T-helper 2 cell (primary cell): ENCODE data around the gene FAM20C.
"Not testable (repeated sequence)": the region's sequence is repeated elsewhere in the genome, so short reads cannot be mapped to it uniquely, and the experiment has no call there.

ENCODE experiments used
- DNase-seq, 5 experiments: peaks; one replicate each; pipeline versions ENCODE4 v3.0.0 to v3.0.0-alpha.2; 2012 to 2022

FAM20C gene

DNA sequence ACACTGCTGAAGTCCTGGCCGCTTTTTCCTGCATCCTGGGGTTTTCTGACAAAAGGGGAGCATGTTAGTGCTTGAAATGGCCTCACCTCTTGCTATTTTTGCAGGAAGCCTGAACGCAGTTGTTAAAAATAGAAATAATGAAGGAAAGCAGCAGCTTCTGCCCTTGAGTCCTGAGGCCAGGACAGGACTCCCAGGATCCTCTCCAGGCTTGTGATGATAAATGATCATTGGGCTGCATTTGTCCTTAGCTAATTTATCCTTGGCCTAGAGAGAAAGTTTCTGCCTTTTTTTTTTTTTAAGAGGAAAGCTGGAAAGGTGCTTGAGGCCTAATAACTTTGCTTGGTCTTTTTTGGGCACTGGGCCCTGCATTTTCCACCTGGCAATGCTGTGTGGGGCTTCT, 17.7 kb upstream of the FAM20C start:
- DNase-seq, result no peak

DNA sequence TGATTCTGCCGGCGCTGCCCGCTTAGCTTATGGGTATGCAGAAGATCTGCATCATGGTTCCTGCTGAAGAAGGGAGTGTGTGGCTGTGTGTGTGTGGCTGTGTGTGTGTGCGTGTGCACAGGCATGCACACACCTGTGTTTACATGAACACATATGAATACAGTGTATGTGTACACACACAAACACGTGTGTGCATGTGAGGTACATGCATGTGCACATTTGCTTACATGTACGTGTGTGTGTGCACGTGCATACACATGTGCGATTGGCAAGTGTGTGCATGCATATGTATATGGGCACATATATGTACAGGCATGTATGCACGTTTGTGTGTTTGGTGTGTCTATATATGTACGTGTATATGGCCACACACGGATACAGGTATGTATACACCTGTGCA, 16.4 kb upstream of the FAM20C start:
- DNase-seq, result no peak

DNA sequence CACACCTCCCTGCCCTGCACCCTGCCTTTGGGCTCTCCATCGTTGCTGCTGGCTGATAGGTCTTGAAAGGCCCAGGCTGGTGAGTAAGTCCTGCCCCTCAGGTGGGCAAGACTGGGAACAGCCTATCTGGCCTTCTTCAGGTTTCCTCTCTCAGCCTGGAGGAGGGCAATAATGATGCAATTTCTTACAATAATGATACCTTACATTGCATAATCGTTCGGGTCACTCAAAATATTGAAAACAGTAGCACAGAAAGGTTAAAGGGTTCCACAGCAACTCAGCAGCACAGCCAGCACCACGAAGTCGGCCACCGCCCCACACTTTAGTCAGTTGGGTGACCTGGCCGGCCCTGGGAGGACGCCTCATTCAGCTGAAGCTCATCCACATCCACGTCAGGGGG, 16.0 kb upstream of the FAM20C start:
- DNase-seq, result no peak

DNA sequence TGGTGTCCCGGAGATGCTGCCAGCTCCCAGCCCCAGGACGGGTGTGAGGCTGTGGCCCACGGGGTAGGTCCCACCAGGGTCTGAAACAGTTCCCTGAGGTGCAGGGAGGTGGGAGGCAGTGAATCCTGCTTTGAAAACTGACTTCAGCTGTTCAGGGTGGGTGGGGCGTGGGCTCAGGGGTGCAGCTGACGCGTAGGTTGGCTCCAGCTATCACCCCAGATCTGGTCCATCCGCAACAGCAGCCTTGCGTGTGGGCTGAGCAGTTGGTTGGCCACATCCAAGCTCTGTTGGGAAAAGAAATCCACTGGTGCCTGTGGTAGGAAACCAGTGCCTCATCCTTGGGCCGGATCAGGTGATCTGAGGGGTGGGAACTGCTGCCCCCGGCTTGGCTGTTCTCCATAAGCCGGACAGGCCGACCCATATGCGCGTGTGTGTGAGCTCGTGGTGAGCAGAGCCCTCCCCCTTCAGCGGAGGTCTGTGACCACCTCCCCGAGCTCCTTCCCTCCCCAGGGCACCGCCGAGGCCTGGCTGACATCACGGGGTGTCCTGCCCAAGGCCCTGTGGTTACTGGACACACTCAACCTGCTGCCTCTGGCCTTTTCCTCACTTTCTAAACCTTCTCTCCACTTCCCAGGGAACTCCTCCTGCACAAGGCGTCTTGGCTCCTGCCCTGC, 15.4 kb upstream of the FAM20C start:
- DNase-seq, result no peak

DNA sequence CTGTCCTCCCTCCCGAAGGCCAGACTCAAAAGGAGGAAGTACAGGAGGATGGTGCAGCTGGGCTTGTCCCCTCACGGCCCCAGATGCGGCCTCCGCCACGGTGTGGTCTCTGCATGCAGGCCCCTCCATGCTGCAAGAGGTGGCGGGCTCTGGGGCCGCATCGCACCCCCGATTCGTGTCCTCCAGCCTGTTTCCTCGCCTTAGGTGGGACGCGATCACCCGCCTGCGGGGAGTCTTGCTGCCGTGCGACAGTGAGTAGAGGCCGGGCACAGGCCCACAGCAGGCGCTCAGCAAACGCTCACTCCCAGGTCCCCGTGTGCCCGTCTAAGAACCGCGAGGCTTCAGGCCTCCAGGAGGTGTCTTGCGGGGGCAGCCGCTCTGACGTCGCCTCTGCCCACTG, 13.9 kb upstream of the FAM20C start:
- DNase-seq, result no peak

DNA sequence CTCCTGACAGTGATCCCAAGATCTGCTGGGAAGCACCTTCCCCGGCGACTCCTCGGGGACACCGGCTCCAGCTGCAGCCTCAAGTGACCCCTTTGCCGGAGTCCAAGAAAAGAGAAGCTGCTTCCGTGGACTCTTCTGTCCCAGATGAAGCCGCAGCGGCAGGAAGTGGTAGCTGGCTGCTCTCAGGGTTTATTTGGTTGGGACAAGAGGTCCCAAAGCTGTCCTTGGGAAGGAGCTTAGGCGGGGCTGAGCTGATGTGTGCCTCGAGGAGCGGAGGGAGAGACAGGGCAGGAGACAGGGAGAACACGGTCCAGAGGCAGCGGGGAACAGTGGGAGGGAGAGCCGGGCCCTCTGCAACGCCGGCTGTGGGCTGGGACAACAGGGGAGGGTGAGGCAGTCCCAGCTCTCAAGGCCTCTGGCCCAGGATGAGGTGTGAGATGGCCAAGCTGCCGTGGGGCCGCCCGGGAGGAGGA, 13.1 kb upstream of the FAM20C start:
- no peak for DNase-seq

DNA sequence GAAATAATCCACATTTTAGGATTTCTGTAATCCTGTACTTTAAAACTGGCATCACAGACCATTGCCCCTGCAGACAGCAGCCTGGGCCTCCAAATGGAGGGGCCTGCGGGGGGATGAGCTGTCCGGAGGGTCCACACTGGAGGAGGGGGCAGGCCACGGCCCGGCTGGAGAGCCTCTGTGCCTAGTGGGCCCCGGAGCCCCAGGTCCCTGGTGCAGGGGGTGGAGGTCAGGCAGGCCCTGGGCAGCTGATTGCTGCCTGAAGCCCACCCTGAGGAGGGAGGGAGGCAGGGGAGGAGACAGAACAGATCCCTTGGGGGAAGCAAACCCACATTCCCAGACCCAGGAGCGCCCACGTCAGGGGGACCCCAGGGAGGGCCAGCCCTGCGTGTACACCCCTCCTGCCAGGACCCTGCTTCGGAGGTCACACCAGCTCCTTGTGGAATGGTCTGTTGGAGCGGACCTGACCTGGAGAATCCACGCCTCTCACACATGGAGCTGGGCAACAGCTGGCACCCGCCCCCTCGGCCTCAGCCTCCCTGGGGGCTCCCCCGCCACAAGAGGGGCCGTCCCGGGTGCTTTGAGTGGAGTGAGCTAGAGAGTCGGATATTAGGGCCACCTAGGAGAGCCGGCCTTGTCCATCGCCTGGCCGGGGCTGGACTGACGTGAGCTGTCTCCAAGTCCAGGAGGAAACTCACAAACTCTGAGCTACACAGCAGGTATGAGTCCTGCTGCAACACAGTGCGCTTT, 12.2 kb upstream of the FAM20C start:
- no peak for DNase-seq

DNA sequence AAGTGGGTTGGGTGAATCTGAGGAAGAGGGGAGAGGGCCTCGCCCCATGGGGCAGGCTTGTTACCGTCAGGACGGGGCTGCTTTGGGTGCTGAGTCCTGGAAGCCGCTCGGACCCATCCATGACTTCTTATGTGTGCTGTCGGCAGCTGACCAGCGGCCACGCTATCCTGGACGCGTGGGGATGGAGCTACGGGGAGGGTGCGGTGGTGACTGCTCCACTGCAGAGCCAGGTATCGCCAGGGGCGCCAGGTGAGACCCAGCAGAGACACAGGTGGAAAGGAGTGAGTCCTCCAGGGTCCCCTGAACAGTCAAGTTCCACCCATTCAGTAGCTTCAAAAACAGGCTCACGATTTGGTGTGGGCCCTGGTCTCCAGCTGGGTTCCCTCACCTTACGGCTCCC, 10.6 kb upstream of the FAM20C start:
- no peak for DNase-seq

DNA sequence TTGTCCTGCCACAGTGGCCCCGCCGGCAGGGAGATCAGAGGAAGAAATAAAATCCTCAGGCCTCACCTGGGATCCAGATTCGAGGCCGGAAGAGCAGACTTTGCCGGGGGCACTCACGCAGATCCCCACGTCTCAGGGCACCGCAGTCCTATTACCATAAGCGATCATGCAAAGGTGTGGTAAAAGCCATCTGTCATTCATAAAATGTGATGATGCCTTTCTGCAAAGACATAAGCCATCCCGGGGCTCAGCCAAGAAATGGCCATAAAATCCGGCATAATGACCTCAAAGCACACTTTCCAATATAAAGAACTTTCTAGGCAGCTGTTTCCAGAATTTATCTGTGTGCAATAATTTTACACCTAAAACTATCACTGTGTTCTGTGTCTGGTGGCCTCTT, 9.9 kb upstream of the FAM20C start:
- DNase-seq, result not testable (repeated sequence)

DNA sequence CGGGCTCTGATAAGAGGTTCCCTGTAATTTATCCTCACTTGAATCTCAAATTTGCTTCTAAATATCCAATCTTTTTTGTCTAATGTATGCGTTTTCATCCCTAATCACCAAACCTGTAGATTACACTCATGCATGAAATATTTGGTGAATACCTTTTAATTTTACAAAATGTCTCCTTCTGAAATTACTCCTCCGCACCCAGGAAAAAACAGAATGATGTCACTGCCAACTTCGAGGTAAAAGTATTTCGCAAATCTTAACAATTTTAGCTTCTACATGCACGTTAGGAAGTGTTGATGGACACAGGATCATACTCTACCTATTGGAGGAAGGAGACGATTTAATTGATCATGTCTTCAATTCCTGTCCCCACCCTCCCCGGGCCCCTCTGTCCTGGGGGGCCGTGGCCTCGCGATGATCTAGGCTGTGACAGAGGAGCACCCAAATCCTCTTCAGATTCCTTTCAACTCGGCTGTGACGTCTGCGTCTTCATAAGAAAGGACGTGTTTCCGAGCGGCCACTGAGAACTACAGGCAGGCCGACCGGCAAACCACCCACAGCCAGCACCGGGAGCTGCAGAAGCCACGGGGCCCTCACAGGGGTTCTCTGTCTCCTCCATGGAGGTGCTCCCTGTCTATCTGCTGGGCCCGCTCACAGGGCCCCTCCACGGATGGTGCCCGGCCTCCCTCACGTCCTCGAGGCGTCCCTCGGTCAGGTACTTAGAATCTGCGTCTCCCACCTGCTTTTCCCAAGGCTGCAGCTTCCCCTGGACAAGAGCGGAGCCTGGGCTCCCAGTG, 8.7 kb upstream of the FAM20C start:
- DNase-seq, result no peak

DNA sequence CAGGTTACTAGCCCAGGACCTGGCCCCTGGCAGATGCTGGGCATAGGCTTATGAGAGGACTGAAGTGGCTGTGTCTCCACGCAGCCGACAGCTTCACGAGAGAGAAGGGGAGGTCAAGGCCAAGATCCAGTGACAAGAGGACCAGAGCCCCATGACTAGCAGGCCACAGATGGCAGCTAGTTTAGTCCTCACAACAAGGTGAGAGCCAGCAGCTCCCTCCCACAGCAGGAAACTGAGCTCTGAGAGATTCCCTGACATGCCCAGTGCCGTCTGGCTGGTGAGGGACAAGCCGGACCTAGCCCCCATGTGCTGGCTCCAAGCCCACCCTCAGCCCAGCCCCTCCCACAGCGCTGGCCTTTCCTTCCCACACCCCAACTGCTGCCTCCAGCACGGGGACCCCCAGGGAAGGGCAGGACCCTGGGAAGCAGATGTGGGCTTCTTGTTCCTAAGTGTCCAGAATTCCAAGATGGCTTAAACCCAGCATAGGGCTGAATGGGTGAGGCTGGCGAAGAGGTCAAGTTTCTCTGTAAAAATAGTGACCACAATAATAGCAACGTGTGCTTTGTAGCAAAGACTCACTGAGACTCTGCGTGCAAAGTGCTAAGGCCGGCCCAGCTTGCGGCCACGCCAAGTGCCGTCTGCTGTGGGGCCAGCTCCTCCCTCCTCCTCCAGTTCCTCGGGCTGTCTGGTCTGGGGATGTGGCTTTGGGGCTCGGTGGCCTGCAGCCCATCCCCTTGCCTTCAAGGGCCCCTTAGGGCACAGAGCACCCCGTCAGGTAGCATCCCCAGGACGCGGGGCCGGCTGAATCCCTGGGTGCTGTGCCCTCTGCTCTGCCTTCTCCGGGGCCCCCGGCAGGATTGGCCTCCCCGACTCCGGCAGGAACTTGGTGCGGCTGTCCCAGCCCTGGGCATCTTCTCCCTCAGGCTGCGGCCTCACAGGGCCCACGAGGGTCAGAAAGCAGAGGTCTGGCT, 7.8 kb upstream of the FAM20C start:
- no peak for DNase-seq

DNA sequence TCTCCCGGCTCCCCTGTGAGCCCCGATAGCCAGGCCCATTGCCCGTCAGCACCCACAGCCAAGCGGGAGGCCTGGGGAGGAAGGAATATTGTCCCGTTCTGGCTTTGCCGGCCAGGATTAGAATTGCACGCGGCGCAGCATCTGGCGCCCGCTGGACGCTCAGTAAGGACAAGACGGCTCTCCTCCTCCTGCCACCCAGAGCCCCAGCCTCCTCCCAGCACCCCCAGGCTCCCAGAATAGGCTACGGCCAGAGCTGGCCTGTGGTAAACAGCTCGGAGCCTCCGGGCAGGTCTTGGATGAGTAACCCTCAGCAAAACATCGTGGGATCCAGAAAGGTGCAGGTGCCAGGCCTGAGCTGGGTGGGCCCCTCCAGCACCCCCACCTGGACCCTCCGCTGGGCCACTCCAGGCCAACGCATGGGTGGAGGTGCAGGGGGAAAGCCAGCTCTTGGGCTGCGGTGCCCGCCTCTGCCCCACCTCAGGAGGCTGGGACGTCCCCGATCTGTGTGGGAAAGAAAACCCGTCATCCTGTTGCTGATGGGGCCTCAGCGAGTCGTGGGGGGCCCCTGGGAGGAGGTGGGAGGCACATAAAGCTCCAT, 5.8 kb upstream of the FAM20C start:
- DNase-seq, result no peak

DNA sequence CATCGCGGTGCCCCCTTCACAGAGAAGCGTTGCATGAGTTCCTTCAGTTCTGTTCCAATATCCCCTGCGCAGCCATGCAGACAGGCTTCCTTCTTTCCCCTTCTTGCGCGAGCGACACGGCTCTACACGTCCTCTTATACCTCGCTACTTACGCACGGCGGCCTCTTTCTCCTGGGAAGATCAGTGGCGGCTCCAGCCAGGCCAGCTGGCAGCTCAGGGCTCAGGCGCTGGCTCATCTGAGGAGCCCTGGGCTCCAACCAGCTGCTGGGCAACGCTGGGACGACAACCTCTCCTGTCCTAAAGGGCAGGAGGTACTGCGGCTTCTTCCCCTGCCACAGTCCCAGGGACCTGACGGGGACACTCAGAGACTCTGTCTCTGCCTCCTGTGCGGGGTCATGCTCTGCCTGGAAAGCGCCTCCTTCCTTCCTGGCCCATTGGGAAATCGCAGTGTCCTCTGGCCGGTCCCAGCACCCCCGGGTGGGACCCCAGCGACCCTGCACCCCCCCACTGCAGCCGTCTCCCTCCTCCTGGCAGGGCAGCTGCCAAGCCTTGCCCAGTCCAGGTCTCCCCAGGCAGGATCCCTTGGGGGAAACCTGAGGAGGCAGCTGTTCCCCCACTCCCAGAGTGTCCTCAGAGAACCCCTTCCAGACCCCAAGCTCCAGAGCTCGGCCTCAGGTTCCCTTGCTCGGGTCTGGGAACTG, 5.0 kb upstream of the FAM20C start:
- DNase-seq, result no peak

DNA sequence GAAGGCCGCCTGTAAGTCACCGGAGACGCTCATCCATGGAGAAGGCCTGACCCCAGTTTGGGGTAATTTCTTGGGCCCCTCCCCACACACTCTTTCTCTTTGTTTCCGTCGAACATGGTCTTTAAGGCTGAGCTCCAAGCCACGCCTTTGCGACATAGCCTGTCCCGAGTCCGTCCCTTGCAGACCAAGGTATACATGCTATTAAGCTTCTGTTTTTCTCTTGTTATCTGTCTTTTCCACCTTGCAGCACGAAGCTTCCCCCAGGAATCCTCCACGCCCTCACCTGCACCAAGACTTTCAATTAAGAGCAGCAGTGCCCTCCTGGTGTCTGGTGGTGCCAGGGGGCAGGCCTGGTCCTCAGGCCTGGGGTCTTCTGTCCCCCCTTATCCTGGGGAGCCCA, 4.2 kb upstream of the FAM20C start:
- no peak for DNase-seq

DNA sequence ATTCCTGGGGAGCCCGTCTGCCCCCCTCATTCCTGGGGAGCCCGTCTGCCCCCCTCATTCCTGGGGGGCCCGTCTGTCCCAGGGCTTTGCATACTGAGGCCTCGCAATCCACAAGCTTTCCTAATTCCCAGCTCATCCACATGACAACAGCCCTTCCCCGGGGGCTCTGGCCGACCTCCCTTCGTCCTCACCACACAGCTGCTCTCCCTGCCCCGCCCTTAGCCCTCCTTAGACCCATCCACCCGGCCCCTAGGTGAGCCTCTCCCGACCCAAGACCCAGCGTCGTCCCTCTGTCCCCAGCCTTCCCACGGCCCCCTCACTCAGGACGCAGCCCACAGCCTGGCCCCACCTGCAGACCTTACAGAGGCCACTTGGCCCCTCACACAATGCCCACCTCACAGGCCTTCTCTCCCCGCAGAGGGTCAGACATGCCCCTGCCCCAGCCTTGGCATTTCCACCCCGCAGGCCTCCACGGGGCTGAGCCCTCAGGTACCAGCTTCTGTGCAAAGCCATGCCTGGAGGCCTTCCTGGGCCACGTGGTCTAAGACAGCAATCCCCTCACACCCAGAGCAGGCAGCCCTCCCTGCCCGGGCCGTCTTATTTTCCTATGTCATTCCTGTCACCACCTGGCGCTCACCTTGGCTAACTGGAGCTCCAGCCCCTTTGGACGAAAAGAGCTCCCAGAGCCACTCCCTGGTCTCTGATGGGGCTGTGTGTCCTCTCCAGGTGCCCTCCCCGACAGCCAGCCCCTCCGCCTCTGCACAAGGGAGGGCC, 3.5 kb upstream of the FAM20C start:
- DNase-seq, result no peak

DNA sequence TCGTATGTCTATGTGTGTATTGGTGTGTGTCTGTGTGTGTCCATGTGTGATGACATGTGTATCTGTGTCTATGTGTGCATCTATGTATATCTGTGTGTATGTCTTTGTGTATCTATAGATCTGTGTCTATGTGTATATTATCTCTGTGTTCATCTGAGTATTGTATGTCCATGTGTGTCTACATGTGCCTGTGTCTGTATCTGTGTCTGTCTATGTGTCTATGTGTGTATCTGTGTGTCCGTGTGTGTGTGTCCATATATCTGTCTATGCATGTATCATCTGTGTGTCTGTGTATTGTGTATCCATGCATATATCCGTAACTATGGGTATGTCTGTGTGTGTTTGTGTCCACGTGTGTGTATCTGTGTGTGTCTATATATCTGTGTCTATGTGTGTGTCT, 2.7 kb upstream of the FAM20C start:
- DNase-seq, result no peak

DNA sequence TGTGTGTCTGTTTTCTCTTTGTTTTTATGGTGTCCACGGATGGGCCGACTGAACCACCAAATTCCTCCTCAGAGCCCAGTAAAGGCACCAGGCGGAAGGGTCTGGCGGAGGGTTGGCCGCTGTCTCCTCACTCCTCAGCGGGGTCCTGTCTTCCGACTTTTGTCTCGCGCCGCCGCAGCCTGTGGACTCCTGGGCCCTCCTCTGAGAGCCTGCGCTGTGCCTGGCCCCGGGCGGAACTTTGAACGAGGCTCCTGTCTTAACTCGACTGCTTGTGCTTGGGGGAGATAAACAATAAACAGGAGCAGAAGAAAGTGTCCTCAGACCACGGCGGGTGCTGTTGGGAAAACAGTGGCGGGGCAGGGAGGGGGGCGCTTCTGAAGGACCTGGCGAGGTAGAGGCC, 2.2 kb upstream of the FAM20C start:
- DNase-seq, result no peak

DNA sequence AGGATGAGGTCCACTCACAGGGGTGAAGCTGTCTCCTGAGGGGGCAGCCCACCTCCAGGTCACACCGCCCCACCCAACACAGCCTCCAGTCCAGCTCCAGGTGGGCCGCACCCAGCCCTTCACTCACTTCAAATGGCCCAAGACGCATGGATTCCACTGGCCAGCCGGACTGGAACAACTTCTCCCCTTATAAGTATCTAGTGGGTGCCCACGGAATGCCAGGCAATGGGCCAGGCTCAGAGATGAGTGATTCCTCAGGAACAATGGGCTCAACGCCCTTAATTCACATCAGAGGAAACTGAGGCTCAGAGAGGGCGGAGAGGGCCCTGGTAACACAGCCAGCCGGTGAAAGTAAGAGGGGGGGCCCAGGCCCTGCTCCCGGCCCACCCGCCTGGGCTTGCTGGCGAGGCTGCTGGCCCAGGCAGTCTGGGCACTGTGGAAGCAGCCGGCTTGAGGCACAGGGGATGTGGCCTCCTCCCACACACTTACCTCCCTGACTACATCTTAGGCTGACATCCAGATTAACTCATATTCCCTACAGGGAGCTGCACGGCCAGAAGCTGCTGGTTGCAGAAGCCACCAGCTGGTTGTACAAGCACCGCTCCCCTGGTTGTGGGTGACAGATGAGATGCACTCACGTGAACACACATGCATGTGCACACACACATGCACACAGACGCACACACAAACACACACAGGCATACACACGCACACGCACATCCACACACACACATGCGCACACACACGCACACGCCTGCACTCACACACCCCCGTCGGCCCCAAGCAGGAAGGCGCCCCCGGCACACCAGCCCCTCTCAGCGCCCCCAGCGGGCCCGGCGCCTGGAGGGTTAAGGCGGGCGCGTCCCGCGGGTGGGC, 1.0 kb upstream of the FAM20C start:
- peak in 1 of 5 experiments; percentile 24 for DNase-seq

DNA sequence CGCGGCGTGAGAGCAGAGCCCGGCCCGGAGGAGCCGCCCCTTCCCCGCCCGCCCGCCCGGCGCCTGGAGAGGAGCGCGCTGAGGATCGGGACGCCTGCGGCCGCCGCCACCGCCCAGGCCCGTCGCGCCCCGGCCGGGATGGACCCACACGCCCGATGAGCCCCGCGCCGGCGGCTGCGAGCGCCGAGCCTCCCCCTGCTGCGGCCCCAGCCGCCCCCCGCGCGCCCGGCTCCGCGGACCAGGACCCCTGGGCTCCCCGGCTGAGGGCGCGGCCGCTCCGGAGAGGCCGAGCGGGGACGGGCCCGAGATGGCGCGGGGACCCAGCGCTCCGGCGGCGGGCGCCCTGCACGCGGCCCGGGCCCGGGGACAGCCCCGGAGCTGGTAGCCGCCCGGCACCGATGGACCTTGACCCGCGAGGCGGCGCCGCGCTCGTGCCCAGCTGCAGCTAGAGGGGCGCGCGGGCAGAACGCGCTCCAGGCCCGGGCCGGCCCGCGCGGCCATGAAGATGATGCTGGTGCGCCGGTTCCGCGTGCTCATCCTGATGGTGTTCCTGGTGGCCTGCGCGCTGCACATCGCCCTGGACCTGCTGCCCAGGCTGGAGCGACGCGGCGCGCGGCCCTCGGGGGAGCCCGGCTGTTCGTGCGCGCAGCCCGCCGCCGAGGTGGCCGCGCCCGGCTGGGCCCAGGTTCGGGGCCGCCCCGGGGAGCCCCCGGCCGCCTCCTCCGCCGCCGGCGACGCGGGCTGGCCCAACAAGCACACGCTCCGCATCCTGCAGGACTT, 520 bp downstream of the FAM20C start:
- DNase-seq, result no peak
